Stimulated activated naive CD4-positive, alpha-beta T cell treated with Interleukin-2 at 50 U/mL for 16 hours (primary cell): ENCODE data around the gene CMC2.

Experiments used
- DNase-seq: peaks from one replicate; lab custom pipeline; 2025; lab: John Stamatoyannopoulos, UW

Gene CMC2

GRCh38 chr16:80931801-80932707 lies 74.6 kb downstream of the CMC2 start:
- no peak for DNase-seq

DNA sequence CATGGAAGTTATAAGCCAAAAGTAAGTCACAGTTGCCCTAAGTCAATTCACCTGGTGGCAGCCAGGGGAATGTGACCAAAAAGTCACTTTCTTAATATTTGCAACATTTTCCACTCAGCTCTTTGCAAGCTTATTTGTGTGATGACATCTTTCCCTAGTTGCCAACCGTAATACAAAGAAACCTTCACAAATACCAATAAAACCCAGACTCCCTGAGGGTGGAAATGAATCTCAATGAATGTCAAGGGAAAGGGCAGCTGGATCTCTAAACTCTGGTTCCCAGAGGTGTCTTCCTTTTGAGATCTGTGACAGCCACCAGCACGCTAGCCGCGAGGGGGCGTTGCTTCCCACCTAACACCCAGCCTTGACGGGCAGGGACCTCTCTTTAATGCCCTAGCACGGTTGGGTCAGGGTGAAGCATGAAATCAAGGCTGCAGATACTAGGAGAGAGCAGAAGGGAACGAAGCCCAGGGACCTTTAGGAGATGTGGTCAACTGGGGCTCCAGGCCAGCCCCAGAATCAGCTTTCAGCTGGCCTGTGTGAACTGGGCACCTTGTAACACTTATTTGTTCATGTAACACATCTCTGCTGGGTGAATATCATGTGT lies 82.2 kb downstream of the CMC2 start:
- DNase-seq = no peak

GRCh38 chr16:80923356-80923755 lies 83.3 kb downstream of the CMC2 start:
- no peak for DNase-seq
